GM23338 (cell line): Measurements from ENCODE around the gene MEGF11. TPM values are rescaled to one million over a fixed set of nuclear protein-coding genes. Genes with fewer than 3 reads are reported as not detected.

Experiments used
- ATAC-seq: fragments of 200-7000 bp; cut with Tn5 transposase; 3 replicates; pipeline ENCODE4 v1.9.1; 2020
- DNase-seq: peaks from one replicate; pipeline ENCODE4 v3.0.0-alpha.2; 2015; ENCODE audit warnings: low spot score
- H2AFZ ChIP-seq: fragments of 200-600 bp; sonication (generic); 2 replicates; pipeline ENCODE4 v1.8.0; 2016; ENCODE audit warnings: antibody characterized with exemption, mild to moderate bottlenecking, moderate library complexity
- H3F3A ChIP-seq: fragments of 200-600 bp; sonication (generic); replicated peaks from 2 replicates; pipeline ENCODE4 v1.8.0; 2017; ENCODE audit warnings: antibody characterized with exemption, mixed run types, low read depth
- H3K27ac ChIP-seq: fragments of 200-600 bp; sonication (generic); 2 replicates; pipeline ENCODE4 v1.6.1; 2016; ENCODE audit warnings: low read depth
- H3K27me3 ChIP-seq: fragments of 200-600 bp; sonication (generic); 2 replicates; pipeline ENCODE4 v1.8.0; 2016; ENCODE audit warnings: mild to moderate bottlenecking, mixed run types, moderate library complexity; ENCODE audit not compliant: insufficient read depth
- H3K36me3 ChIP-seq: fragments of 200-600 bp; sonication (generic); 2 replicates; pipeline ENCODE4 v1.8.0; 2016; ENCODE audit warnings: mild to moderate bottlenecking; ENCODE audit not compliant: insufficient read depth
- H3K4me1 ChIP-seq: fragments of 200-600 bp; sonication (generic); 2 replicates; pipeline ENCODE4 v1.8.0; 2016; ENCODE audit warnings: mild to moderate bottlenecking, moderate library complexity; ENCODE audit not compliant: insufficient read depth
- H3K4me2 ChIP-seq: fragments of 200-600 bp; sonication (generic); 2 replicates; pipeline ENCODE4 v1.7.1; 2017; ENCODE audit warnings: mixed run types
- H3K4me3 ChIP-seq: fragments of 200-600 bp; sonication (generic); 2 replicates; pipeline ENCODE4 v1.6.1; 2016; ENCODE audit warnings: mixed run types
- H3K79me2 ChIP-seq: fragments of 200-600 bp; sonication (generic); replicated peaks from 2 replicates; pipeline ENCODE4 v1.8.0; 2017; ENCODE audit warnings: mild to moderate bottlenecking; ENCODE audit not compliant: insufficient read depth
- H3K9me2 ChIP-seq: fragments of 200-600 bp; sonication (generic); 2 replicates; pipeline ENCODE4 v1.8.0; 2017; ENCODE audit not compliant: insufficient read depth
- H4K20me1 ChIP-seq: fragments of 200-600 bp; sonication (generic); replicated peaks from 2 replicates; pipeline ENCODE4 v1.8.0; 2017; ENCODE audit warnings: mild to moderate bottlenecking; ENCODE audit not compliant: insufficient read depth
- H3K27ac Mint-ChIP-seq: 2 replicates; pipeline ENCODE4 v1.8.0; 2020; ENCODE audit warnings: inconsistent platforms, mild to moderate bottlenecking, moderate library complexity, mixed read lengths
- H3K27me3 Mint-ChIP-seq: 3 replicates; pipeline ENCODE4 v1.8.0; 2022; ENCODE audit warnings: low read depth, mild to moderate bottlenecking, moderate library complexity, mixed read lengths, inconsistent platforms; ENCODE audit not compliant: insufficient read depth, poor library complexity
- H3K36me3 Mint-ChIP-seq: 3 replicates; pipeline ENCODE4 v1.8.0; 2021; ENCODE audit warnings: low read depth, mild to moderate bottlenecking, inconsistent platforms, moderate library complexity, mixed read lengths
- H3K4me1 Mint-ChIP-seq: 3 replicates; pipeline ENCODE4 v1.8.0; 2020; ENCODE audit warnings: mild to moderate bottlenecking, inconsistent platforms, mixed read lengths
- H3K4me3 Mint-ChIP-seq: 3 replicates; pipeline ENCODE4 v1.8.0; 2021; ENCODE audit warnings: moderate library complexity, mild to moderate bottlenecking, inconsistent platforms, mixed read lengths
- H3K9me3 Mint-ChIP-seq: 3 replicates; pipeline ENCODE4 v1.8.0; 2020; ENCODE audit warnings: moderate library complexity, mild to moderate bottlenecking, inconsistent platforms, mixed read lengths
- CREB1 ChIP-seq: fragments of 250-450 bp; sonication (Bioruptor Pico); IDR thresholded peaks from 2 replicates; pipeline ENCODE4 v1.5.0; 2020; ENCODE audit warnings: low read depth, mild to moderate bottlenecking, moderate library complexity
- CTCF ChIP-seq, 2 experiments: fragments of 200-600 bp in 1 of 2; sonication (generic) in 1 of 2; conservative IDR thresholded peaks; 2 replicates each; pipeline versions ENCODE4 v1.5.1 to v1.6.1; 2016 to 2017; ENCODE audit warnings: antibody characterized with exemption in 2 of 2, low read depth in 2 of 2, mild to moderate bottlenecking in 2 of 2, moderate library complexity in 1 of 2
- EZH2 ChIP-seq: fragments of 200-600 bp; sonication (generic); IDR thresholded peaks from one replicate; pipeline ENCODE4 v1.8.0; 2017; ENCODE audit warnings: antibody characterized with exemption, mild to moderate bottlenecking, low read depth; ENCODE audit not compliant: unreplicated experiment
- EZH2phosphoT487 ChIP-seq: fragments of 200-600 bp; sonication (generic); IDR thresholded peaks from one replicate; pipeline ENCODE4 v1.8.1; 2018; ENCODE audit warnings: antibody characterized with exemption; ENCODE audit not compliant: unreplicated experiment
- JUNB ChIP-seq: IDR thresholded peaks from one replicate; pipeline ENCODE4 v1.6.1; 2016; ENCODE audit warnings: antibody characterized with exemption; ENCODE audit not compliant: unreplicated experiment
- NANOG ChIP-seq: IDR thresholded peaks from 2 replicates; pipeline ENCODE4 v1.6.1; 2016; ENCODE audit warnings: antibody characterized with exemption, borderline replicate concordance
- POLR2AphosphoS5 ChIP-seq: IDR thresholded peaks from 2 replicates; pipeline ENCODE4 v1.6.1; 2016; ENCODE audit warnings: antibody characterized with exemption, low read depth
- REST ChIP-seq: IDR thresholded peaks from one replicate; pipeline ENCODE4 v1.6.1; 2018; ENCODE audit warnings: antibody characterized with exemption; ENCODE audit not compliant: unreplicated experiment
- STAT1 ChIP-seq: IDR thresholded peaks from one replicate; pipeline ENCODE4 v1.6.1; 2016; ENCODE audit warnings: antibody characterized with exemption; ENCODE audit not compliant: unreplicated experiment
- ZNF114 ChIP-seq: fragments of 250-450 bp; sonication (Bioruptor Pico); IDR thresholded peaks from 2 replicates; pipeline ENCODE4 v1.5.0; 2020; ENCODE audit warnings: mild to moderate bottlenecking, moderate library complexity
- ZNF331 ChIP-seq: fragments of 250-450 bp; sonication (Bioruptor Pico); IDR thresholded peaks from 2 replicates; pipeline ENCODE4 v1.5.0; 2020; ENCODE audit warnings: low read depth, mild to moderate bottlenecking, moderate library complexity
- ZNF462 ChIP-seq: fragments of 250-450 bp; sonication (Bioruptor Pico); IDR thresholded peaks from 2 replicates; pipeline ENCODE4 v1.5.0; 2020; ENCODE audit warnings: mild to moderate bottlenecking, moderate library complexity
- polyA plus RNA-seq: library from polyadenylated mRNA; unstranded; fragments of >200 nt; fragmentation: Nextera tagmentation; extraction: Ambion mirVana; gene quantifications from 2 replicates; pipeline ENCODE4 v1.2.1, GENCODE V29; 2016
- total RNA-seq: library from RNA; depleted of rRNA; stranded (reverse); fragments of >200 nt; shearing (Covaris generic); gene quantifications from 2 replicates; pipeline ENCODE4 v1.2.3, GENCODE V29; 2014
- TF ChIP-seq, protein P1 (sequence below): IDR thresholded peaks from 2 replicates; pipeline ENCODE4 v1.6.1; 2016; ENCODE audit warnings: antibody characterized with exemption

MEGF11 gene
- total and polyA plus RNA-seq, 2 experiments from 2014 or later, result 1.3 to 1.9 TPM

DNA sequence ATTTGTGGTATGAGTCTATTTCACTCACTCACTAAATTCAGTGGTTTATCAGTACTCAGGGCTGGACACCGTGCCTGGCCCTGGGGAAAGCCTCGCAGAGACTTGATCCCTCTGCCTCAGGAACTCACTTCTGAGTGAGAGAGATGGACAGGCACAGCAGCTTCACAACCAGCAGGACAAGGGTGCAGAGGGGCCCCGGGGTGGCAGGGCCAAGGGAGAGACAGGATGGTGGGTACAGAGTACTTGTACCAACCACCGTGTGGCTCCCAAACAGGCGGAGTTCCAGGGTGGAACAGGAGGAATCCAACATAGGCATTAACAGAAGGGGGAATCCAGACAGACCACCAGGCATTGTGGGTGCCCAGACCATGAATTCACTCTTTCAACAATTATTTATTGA lies 143.7 kb downstream of the MEGF11 start:
- no peak overlapping the region for H2AFZ ChIP-seq
- Mint-ChIP-seq H3K4me1 (peaks cover 17% of the 10 kb centered on the region), H3K27ac (no peak overlapping the region), H3K27me3 (no peaks in the 10 kb centered on the region), H3K36me3 (no peaks in the 10 kb centered on the region), H3K9me3 (no peaks in the 10 kb centered on the region), H3K4me3 (no peak overlapping the region)
- H3K9me2 ChIP-seq, result no peaks in the 10 kb centered on the region
- H3K79me2 ChIP-seq, result no peaks in the 10 kb centered on the region
- H4K20me1 ChIP-seq, result no peaks in the 10 kb centered on the region
- ATAC-seq, result no peak
- H3K27me3 ChIP-seq, result no peaks in the 10 kb centered on the region
- H3K4me3 ChIP-seq, result no peak overlapping the region
- H3F3A ChIP-seq, result no peaks in the 10 kb centered on the region
- no peak overlapping the region for H3K4me2 ChIP-seq
- H3K36me3 ChIP-seq, result no peaks in the 10 kb centered on the region
- H3K27ac ChIP-seq, result no peak overlapping the region
- DNase-seq, result no peak
- TF ChIP-seq REST (no peak), EZH2phosphoT487 (no peak), NANOG (no peak), EZH2 (no peak), CREB1 (CRISPR knock-in tag) (no peak), POLR2AphosphoS5 (no peak), ZNF114 (CRISPR knock-in tag) (no peak), JUNB (no peak), CTCF (conservative IDR thresholded peaks at IDR 0.05; ENCODE audit: low read depth in 2 of 2) (no peak), ZNF462 (no peak), STAT1 (no peak), ZNF331 (CRISPR knock-in tag) (no peak)
- TF ChIP-seq, protein P1, sequence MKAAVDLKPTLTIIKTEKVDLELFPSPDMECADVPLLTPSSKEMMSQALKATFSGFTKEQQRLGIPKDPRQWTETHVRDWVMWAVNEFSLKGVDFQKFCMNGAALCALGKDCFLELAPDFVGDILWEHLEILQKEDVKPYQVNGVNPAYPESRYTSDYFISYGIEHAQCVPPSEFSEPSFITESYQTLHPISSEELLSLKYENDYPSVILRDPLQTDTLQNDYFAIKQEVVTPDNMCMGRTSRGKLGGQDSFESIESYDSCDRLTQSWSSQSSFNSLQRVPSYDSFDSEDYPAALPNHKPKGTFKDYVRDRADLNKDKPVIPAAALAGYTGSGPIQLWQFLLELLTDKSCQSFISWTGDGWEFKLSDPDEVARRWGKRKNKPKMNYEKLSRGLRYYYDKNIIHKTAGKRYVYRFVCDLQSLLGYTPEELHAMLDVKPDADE, result no peak
- H3K4me1 ChIP-seq, result no peaks in the 10 kb centered on the region; the same call in 1 of the 2 replicates
